ENCODE measurements around the gene CENPT.

The CENPT gene

DNA sequence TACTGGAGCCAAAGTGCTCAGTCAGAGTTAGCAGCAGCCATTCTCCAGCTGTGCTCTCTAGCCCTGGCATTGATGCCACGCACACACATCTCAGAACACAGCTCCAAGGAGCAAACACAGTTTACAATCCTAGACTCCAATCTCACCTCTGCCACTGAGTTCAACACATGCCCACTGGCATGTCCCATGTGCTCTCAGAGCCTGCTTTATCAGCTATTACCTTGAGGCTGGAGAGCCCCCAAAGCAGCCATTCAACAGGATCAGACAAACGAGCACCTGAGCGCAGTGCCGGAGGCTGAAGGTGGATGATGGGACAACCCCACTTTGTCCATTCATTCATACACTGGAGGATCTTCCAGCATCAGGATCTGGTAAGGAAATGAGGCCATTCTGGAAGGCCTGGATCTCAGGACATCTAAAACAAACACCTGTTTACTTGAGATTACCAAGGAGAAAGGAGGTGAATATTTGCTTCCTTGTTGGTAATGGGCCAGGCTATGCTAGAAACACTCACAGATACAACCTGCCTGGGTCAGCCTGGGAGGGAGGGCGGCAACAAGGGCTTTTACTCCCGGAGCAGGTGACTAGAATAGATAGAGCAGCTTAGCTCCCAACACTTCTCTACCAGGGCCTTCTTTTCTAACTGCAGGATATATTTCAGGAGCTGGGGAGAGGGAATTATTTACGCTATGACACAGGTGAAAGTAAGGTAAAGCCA lies 66.5 kb downstream of the CENPT start:
- in situ Hi-C loops (cut with MboI; ENCODE audit: low pct_unique_long_range_greater_than_20kb, low sequenced_read_pairs, unreplicated experiment), result no loop called here
- no peak for TF ChIP-seq CTCF (IDR thresholded peaks at IDR 0.05; ENCODE audit: extremely low read depth, insufficient read depth, missing control alignments)
- no peak for DNase-seq (ENCODE audit: low spot score)

- DNase-seq (ENCODE audit: low spot score), result no peak
- in situ Hi-C loops (cut with MboI; ENCODE audit: low pct_unique_long_range_greater_than_20kb, low sequenced_read_pairs, unreplicated experiment), result no loop called here
- no peak for TF ChIP-seq CTCF (IDR thresholded peaks at IDR 0.05; ENCODE audit: extremely low read depth, insufficient read depth, missing control alignments)
These were observed 68.1 kb downstream of the CENPT start for GRCh38 chr16:67779256-67780014.
